HG02981 (cell line): ENCODE data around the gene STAC2.
A peak's percentile ranks its signal among the peaks of the same experiment; 100 is the strongest.

Experiments
- ATAC-seq: cut with Tn5 transposase; IDR thresholded peaks from one replicate; pipeline ENCODE4 v1.9.1; 2021; ENCODE audit warnings: mild to moderate bottlenecking, moderate library complexity; ENCODE audit not compliant: unreplicated experiment

The STAC2 gene

DNA sequence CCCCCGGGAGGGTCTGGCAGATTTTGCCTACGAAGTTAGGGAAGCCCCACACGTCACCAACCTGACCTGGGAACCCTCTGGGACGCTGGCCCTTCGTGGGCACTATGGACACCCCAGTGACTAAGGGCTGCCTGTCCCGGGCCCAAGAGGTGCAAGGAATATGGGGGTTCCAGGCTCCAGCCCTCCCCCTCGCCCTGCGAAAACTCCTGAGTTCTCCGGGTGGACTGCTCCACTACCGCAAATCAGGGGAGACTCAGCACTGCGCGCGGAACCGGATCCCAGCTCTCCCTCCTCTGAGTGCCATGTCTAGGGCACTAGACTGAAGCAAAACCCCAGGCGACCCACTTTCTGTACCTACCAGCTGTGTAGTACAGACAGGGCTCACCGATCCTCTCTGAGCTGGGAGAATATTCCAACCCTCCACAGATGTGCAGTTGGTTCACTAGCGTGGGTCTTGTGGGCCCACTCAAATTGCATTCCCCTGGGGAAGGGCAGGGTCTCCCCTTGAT lies 59.9 kb downstream of the STAC2 start, which contains the start of gene ARL5C:
TSS of gene ARL5C (minus strand) at position 321 of the 509 bp plus-strand sequence. CDS start 401 bp downstream, outside the sequence.
- no peak for ATAC-seq

DNA sequence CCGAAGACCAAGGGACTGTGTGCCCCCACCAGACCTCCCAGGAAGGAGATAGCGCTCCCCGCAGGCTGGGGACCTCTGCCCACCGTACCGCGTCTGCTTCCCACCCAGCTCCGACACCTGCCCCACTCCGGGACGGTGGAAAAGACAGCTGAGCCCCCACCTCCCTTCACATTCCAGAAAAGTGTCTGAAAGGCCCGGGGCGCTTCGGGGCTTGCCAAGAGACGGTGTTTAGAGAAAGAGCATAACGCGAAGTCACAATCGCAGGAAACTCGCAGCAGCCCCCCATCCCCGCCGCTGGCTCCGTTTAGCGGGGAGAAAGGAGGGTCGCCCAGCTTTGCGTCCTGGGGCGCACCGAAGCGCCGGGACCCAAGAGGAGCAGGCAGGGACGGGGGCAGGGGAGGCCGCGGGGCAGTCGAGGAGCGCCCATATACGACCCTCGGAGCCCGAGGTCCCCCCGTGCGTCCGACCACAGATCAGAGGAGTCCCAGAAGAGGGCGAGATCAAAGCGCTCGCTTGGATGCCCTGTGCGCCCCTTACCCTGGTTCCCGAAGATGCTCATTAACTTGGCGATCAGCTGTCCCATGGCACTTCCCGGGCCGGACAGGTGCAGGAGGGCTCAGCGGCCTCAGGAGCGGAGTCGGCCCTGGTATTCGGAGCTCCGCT lies 60.4 kb downstream of the STAC2 start:
- ATAC-seq: peak; percentile 20

DNA sequence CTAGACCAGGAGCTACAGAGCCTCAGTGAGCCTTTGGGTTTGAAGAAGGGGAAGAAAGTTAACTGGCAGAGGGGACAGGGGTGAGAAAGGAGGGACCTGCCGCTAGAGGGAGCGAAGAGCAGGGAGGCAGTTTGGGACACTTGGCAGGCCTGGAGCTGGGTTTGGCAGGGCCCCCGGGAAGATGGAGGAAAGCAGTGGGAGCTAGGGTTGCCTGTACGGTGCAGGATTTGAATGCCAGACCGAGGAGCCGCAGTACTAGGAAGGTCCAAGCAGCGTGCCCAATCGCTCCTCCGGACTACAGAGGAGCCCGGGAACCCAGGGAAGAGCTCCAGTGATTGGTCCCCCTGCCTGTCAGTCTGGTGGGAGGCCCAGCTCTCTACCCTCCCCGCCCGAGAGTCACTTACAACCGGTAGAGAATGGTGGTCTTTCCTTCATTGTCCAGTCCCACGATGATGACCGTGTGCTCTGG lies 61.0 kb downstream of the STAC2 start:
- ATAC-seq: peak; percentile 74

DNA sequence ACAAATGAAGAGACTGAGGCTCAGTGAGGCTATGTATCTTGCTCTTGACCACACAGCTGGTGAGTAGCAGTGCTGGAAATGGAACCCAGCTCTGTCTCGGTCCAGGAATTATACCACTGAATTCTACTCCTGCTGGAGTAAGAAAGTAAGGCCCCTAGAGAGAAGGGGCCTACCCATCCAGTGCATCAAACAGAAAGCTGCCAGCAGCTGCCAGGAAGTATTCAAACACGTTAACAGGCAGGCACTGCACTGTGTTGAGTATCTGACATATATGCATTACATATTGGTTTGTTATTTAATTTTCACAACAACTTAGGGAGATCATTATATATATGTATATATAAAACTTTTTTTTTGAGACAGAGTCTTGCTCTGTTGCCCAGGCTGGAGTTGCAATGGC lies 63.8 kb downstream of the STAC2 start:
- ATAC-seq: no peak
